HG03442 (cell line): ENCODE measurements around the gene SNX10.

Source experiments
- ATAC-seq: cut with Tn5 transposase; IDR thresholded peaks from one replicate; pipeline ENCODE4 v1.9.1; 2021; ENCODE audit warnings: mild to moderate bottlenecking, moderate library complexity; ENCODE audit not compliant: unreplicated experiment

SNX10 gene

GRCh38 chr7:26398756-26399509 is 107.3 kb downstream of the SNX10 start:
- ATAC-seq = peak; percentile 83

GRCh38 chr7:26399736-26400135 is 108.1 kb downstream of the SNX10 start:
- no peak for ATAC-seq

DNA sequence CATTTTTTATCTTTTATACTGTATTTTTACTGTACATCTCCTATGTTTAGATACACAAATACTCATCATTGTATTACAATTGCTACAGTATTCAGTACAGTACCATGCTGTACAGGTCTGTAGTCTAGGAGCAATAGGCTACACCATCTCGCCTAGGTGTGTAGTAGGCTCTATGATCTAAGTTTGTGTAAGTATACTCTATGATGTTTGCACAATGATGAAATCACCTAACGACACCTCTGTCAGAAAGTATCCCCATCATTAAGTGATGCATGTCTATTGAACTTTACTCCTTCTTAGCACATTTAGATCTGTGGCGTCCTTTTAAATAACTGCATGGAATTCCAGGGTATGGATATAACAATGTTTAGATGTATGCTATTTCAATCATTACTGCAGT is 112.0 kb downstream of the SNX10 start:
- no peak for ATAC-seq

GRCh38 chr7:26404189-26404996 is 112.7 kb downstream of the SNX10 start:
- no peak for ATAC-seq

- ATAC-seq = no peak
These were observed 114.8 kb downstream of the SNX10 start for GRCh38 chr7:26406433-26406832.

DNA sequence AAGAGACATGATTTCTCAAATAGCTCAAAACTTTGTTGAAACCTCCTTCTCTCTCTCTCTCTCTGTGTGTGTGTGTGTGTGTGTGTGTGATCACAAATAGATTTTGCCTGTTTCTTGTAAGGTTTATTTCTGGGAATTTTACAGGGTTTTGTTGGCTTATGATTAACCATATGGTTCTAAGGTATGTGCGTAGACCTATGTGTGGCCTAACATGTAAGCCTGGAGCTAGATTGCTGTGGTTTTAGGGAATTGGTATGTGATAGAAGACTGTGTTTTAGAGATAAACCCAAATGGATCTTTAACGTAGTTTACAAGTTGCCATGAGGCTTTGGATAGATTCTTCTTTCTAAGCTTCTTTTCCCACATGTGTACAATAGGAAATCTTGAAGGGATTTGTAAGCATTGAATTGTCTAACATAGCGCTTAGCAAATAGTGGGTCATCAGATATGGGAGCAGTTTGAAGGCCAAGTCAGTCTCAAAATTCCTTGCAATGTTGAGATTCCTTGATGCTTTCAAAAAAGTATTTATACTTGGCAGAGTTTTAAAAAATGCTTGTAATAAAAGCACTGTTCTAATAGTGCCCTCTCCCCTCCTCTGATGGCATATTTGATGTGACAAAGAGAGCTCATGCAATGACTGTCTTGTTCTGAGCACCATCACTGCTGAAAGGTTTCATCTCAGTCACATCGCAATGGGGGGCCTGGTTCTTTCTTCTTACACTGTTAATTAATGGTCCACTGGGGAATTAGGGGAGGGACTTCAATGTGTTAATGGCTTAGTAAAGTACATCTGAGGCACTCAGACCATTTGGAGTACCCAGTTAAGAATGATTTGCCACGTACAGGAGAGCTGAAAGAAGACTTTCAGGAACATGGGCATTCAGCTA is 118.2 kb downstream of the SNX10 start:
- ATAC-seq = no peak

GRCh38 chr7:26413007-26413691 is 121.5 kb downstream of the SNX10 start:
- no peak for ATAC-seq

DNA sequence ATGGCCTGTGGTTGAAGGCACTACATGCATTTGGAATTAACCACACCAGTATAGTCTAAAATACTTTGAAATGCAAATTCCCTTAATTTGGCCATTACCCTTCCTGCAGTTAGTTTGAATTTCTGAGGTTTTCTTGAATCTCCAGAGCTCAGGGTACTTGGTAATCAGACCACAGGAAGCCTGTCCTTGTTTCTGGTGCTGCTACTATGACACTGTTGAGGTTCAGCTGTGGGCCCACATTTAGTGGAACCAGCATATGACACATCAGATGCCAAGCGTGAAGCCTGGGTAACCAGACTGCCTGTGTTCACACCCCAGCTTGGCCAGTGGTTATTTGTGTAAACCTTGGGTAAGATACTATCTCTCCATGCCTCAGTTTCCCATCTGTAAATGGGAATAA is 124.3 kb downstream of the SNX10 start:
- ATAC-seq = no peak

GRCh38 chr7:26417911-26418413 is 126.3 kb downstream of the SNX10 start:
- no peak for ATAC-seq

DNA sequence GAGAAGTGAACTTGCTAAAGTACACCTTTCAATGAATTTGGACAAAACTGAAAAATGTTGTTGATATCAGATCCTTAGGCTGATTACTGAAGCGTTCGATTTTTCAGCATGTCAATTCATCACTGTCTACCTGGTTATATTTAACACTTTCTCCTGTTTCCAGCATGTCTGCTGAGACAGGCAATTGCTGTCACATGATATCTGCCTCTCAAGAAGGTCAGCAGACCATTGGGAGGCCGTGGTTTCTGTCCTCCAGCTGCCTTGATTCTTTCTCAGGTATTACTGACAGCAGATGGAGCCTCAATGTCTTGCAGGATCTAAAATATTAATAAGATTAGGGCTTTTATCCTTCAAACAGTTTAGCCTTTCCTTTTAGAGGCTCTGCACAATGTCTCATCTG is 127.5 kb downstream of the SNX10 start:
- ATAC-seq = no peak

GRCh38 chr7:26420422-26421019 is 128.9 kb downstream of the SNX10 start:
- ATAC-seq = no peak

- ATAC-seq = no peak
These were observed 131.1 kb downstream of the SNX10 start for GRCh38 chr7:26422761-26423160.

- ATAC-seq = no peak
These were observed 131.8 kb downstream of the SNX10 start for GRCh38 chr7:26423436-26423835.
